ENCODE results near the gene IGF2R. TPM values are rescaled to one million over a fixed set of nuclear protein-coding genes. Genes with fewer than 3 reads are reported as not detected.
A peak's percentile ranks its signal among the peaks of the same experiment; 100 is the strongest.

IGF2R gene
- total RNA-seq, 4 donors from 2014 or later, result 48.8 to 106 (median 92.3) TPM

- WGBS, 2 donors (ENCODE audit: low coverage in 1 of 2), result 85 to 94% methylated on average over 5 to 7 of the region's 7 CpGs
- Histone ChIP-seq H3K4me1 (no peaks in the 10 kb centered on the region), H3K4me3 (no peak overlapping the region), H3K27me3 (no peaks in the 10 kb centered on the region), H3K36me3 (peaks cover 0 to 57% (median 22%) of the 10 kb centered on the region in 4 donors), H3K9me3 (no peaks in the 10 kb centered on the region), H3K27ac (no peak overlapping the region)
- DNase-seq, result no peak
- intact Hi-C loops (cut with DNase I; ENCODE audit: low total_unique reads) (no loop called here), in situ Hi-C loops (cut with MboI; ENCODE audit: low pct_ligation_motif_present in 1 of 4, low pct_unique_long_range_greater_than_20kb in 1 of 4, low sequenced_read_pairs in 3 of 4) (loop anchor here in 1 of 4 donors (25.0 kb wide), 1 partner anchor 382 kb away; the partner anchor contains the start of gene SOD2)
- no peak for TF ChIP-seq POLR2AphosphoS5 (IDR thresholded peaks at IDR 0.05)
- no peak for TF ChIP-seq CTCF (IDR thresholded peaks at IDR 0.05)
- TF ChIP-seq EP300 (IDR thresholded peaks at IDR 0.05; ENCODE audit: low read depth), result no peak
- no peak for TF ChIP-seq POLR2A (IDR thresholded peaks at IDR 0.05)
Measured at GRCh38 chr6:160069459-160069858, 100.6 kb downstream of the IGF2R start.

- intact Hi-C loops (cut with DNase I; ENCODE audit: low total_unique reads), result no loop called here
- no peak for DNase-seq
- H3K36me3 ChIP-seq, result peaks cover 0 to 66% (median 21%) of the 10 kb centered on the region in 4 donors
- no peak overlapping the region for H3K27ac ChIP-seq
- H3K27me3 ChIP-seq, result no peaks in the 10 kb centered on the region
- H3K4me3 ChIP-seq, result no peak overlapping the region
- H3K9me3 ChIP-seq, result no peaks in the 10 kb centered on the region
- 88 to 100% methylated on average over 1 to 11 of the region's 11 CpGs for WGBS, 2 donors (ENCODE audit: low coverage in 1 of 2)
- no peaks in the 10 kb centered on the region for H3K4me1 ChIP-seq
- TF ChIP-seq CTCF (IDR thresholded peaks at IDR 0.05), result no peak
- TF ChIP-seq POLR2A (IDR thresholded peaks at IDR 0.05), result no peak
- no peak for TF ChIP-seq EP300 (IDR thresholded peaks at IDR 0.05; ENCODE audit: low read depth)
- no peak for TF ChIP-seq POLR2AphosphoS5 (IDR thresholded peaks at IDR 0.05)
- in situ Hi-C loops (cut with MboI; ENCODE audit: low pct_ligation_motif_present in 1 of 4, low pct_unique_long_range_greater_than_20kb in 1 of 4, low sequenced_read_pairs in 3 of 4), result loop anchor here in 1 of 4 donors (25.0 kb wide), 1 partner anchor 383 kb away; the partner anchor contains the start of gene SOD2
Measured at GRCh38 chr6:160070427-160070826, 101.5 kb downstream of the IGF2R start.

GRCh38 chr6:160070831-160071230 lies 101.9 kb downstream of the IGF2R start:
- Histone ChIP-seq H3K36me3 (peaks cover 0 to 70% (median 21%) of the 10 kb centered on the region in 4 donors), H3K27ac (no peak overlapping the region), H3K4me3 (no peak overlapping the region), H3K27me3 (no peaks in the 10 kb centered on the region), H3K4me1 (no peaks in the 10 kb centered on the region), H3K9me3 (no peaks in the 10 kb centered on the region)
- no peak for DNase-seq
- intact Hi-C loops (cut with DNase I; ENCODE audit: low total_unique reads) (no loop called here), in situ Hi-C loops (cut with MboI; ENCODE audit: low pct_ligation_motif_present in 1 of 4, low pct_unique_long_range_greater_than_20kb in 1 of 4, low sequenced_read_pairs in 3 of 4) (loop anchor here in 1 of 4 donors (25.0 kb wide), 1 partner anchor 384 kb away; the partner anchor contains the start of gene SOD2)
- TF ChIP-seq CTCF (IDR thresholded peaks at IDR 0.05) (no peak), POLR2AphosphoS5 (IDR thresholded peaks at IDR 0.05) (no peak), POLR2A (IDR thresholded peaks at IDR 0.05) (no peak), EP300 (IDR thresholded peaks at IDR 0.05; ENCODE audit: low read depth) (no peak)
- 82% methylated on average over 2 of the region's 2 CpGs; no CpG with 5 or more reads in 1 of the 2 donors for WGBS, 2 donors (ENCODE audit: low coverage in 1 of 2)

GRCh38 chr6:160071805-160072690 lies 103.2 kb downstream of the IGF2R start:
- intact Hi-C loops (cut with DNase I; ENCODE audit: low total_unique reads) (no loop called here), in situ Hi-C loops (cut with MboI; ENCODE audit: low pct_ligation_motif_present in 1 of 4, low pct_unique_long_range_greater_than_20kb in 1 of 4, low sequenced_read_pairs in 3 of 4) (loop anchor here in 1 of 4 donors (25.0 kb wide), 1 partner anchor 385 kb away; the partner anchor contains the start of gene SOD2)
- DNase-seq, result no peak
- H3K36me3 ChIP-seq, result peaks cover 0 to 64% (median 18%) of the 10 kb centered on the region in 4 donors
- H3K27me3 ChIP-seq, result no peaks in the 10 kb centered on the region
- H3K4me3 ChIP-seq, result no peak overlapping the region
- 90% methylated on average over 10 of the region's 11 CpGs; no CpG with 5 or more reads in 1 of the 2 donors for WGBS, 2 donors (ENCODE audit: low coverage in 1 of 2)
- no peaks in the 10 kb centered on the region for H3K9me3 ChIP-seq
- TF ChIP-seq CTCF (IDR thresholded peaks at IDR 0.05) (peak in 1 of 5 experiments; percentile 16), EP300 (IDR thresholded peaks at IDR 0.05; ENCODE audit: low read depth) (no peak)
- no peaks in the 10 kb centered on the region for H3K4me1 ChIP-seq
- no peak overlapping the region for H3K27ac ChIP-seq
